HG03039 (cell line): ENCODE measurements around the gene RAB7A.

Source experiments
- ATAC-seq: cut with Tn5 transposase; IDR thresholded peaks from one replicate; pipeline ENCODE4 v1.9.1; 2021; ENCODE audit warnings: mild to moderate bottlenecking, moderate library complexity; ENCODE audit not compliant: unreplicated experiment

The RAB7A gene

DNA sequence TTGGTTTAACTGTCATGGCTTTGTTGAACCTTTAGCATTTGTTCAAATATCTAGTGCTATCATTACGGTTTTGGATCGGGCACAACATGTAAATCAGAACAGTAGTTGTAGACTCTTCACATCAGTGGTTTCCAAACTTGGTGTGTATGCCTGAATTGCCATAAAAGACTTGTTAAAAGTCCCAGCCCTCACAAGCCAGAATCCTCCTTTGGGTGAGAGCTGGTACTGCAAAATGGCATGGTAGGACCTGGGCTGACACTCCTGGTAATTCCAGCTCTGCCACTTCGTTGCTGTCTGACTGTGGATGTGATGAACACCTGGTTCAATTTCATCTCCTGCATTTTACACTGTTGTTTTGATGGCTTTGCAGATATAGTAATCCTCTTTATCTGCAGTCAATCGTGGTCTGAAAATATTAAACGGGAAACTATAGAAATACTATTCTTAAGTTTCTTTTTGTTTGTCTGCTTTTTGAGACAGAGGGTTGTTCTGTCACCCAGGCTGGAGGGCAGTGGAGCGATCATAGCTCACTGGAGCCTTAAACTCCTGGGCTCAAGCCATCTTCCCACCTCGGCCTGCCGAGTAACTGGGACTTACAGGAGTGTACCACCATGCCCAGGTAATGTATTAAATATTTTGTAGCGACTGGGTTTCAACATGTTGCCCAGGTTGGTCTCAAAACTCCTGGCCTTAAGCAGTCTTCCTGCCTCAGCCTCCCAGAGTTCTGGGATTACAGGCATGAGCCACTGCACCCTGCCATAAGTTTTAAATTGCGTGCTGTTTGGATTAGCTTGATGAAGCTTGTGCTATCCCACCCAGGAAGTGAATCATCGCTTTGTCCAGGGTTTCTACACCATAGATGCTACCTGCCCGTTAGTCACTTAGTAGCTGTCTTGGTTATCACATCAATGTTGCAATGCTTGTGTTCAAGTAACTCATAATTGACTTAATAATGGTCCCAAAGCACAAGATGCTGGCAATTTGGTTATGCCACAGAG, 61.6 kb downstream of the RAB7A start:
- ATAC-seq, result no peak

DNA sequence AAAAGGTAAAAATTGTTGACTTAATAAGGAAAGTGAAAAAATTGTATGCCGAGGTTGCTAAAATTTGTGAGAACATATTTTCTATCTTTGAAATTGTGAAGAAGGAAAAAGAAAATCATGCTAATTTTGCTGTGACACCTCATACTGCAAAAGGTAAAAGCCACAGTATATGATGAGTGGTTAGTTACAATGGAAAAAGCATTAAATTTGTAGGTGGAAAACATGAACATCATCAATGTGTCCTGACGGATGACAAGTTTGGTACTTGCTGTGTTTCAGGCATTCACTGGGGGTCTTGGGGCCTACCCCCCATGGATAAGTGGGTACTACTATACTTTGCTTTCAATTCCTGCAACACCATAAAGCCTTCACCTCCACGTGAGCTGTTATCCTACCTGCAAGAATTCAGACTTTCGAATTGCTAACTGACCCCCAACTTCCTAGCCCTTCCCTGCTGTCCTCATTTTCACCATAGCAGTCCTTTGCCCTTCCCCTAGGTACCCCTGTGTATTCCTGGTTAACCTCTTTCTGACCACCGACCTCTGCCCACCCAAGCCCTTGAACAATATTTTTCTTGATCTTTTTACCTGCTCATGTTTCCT, 62.4 kb downstream of the RAB7A start:
- no peak for ATAC-seq

- no peak for ATAC-seq
Observed at GRCh38 chr3:128794067-128794768, 68.2 kb downstream of the RAB7A start.

DNA sequence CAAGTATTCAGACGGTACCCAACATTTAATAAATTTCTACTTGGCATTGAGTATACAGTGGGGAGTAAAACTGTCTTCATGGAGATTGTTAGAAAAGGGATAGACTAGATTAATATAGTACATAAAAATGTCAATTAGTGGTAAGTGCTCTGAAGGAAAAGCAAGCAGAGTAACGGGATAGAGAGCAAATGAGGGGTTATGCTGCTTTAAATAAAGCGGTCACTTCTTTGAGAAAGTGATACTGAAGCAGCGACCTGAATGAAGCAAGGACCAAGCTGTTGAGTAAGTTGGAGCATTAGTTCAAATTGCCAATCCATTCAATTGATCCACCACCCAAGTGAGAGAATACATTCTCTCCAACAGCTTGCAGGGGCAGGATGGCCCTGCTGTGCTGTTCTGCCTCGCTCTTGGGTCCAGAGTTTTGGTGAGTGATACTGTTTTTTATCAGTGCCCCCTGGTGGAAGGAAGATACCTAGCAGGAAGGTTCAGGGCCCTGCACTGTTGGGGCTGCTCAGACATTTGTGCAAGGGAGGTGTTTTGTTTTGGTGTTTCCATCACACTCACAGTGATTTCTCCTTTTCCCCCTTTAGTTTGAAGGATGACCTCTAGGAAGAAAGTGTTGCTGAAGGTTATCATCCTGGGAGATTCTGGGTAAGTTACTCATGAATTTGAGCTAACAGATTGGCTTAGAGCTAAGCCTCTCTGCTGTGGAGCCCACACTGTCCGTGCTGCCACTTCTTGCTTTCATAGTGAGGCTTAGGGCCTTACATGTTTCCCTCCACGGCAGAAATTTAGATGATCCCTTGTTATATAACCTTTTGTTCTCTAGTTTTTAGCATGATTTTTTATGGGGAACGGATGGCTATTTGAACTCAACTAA, 69.0 kb downstream of the RAB7A start:
- ATAC-seq, result no peak

GRCh38 chr3:128799653-128800052, 73.7 kb downstream of the RAB7A start:
- ATAC-seq, result no peak

GRCh38 chr3:128800241-128801187, 74.5 kb downstream of the RAB7A start:
- ATAC-seq, result no peak

DNA sequence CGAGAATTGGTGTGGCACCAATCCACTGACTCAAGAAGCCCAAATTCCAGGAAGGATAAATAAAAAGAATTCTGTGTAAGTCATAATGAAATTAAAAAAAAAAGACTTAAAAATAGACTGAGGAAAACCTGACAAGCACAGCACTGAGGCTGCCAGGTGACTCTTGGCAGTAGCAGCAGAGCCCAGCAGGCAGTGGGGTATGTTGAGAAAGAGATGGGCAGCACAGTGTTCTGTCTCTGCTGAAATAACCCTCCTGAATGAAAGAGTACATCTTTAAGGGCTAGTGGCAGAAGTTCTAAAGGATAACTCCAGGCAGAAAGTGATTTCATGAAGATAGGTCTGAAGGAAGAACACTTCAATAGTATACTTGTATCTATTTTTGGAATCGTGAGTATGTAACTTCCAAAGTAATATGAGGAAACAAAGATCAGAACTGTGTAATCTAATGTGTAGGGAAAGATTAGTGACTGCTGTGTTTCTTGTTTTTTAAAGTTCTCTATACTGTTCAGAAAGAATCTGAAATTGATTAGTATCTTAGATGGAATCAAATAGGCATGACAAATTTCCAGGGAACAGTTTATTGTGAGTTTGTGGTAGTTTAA, 75.9 kb downstream of the RAB7A start:
- no peak for ATAC-seq

DNA sequence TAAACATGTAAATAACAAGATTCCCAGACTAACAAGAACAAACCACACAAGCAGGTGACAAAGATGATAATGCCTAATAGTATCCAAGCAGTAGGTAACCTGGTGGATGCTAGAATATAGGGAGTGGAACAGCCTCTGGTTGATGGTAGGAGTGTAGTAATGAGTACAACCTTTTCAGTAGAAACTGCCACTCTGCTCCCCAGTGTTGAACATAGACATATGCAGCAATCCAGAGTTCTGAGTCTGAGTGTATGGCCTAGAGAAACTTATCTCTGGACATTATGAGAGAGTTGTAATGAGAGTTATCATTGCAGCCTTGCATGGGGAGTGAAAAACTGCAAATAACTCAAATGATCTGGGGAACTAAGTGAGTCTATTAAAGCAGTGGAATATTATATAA, 77.3 kb downstream of the RAB7A start:
- no peak for ATAC-seq

DNA sequence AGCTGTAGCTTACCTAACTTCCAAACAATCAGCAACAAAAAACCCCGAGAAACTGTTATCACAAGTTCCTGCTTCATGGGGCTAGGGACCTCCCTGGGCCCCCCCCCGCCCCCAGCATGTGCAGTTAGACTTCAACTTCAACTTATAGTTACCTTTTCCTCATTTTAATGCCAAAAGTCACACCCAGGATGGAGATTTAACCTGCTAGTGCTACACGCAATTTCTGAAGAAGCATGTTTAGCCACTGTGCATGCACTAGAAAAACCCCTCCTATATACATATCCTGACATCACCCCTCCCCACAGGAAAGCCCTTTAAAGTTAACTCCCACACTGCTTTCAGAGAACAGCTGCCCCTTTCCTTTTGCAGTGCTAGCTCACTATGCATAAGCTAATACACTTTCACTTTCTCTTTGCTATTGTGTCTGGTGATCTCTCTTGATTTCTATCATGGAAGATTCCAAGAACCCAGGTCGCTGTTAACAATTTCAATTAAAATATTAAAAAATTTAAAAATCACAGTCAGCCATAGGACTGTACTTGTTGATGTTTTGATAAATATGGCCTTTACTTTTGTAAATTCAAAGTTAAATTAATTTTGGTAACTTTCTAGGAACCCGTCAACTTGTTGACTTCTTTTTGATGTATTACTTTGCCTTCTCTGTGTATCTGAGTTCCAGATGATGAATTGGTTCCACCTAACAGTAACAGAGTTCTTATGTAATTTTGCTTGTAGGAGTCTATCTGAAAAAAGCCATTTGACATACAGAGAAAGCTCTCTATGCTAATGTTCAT, 78.2 kb downstream of the RAB7A start:
- peak; percentile 72 for ATAC-seq

GRCh38 chr3:128804811-128805155, 78.8 kb downstream of the RAB7A start:
- ATAC-seq, result no peak

- ATAC-seq, result no peak
Observed at GRCh38 chr3:128805772-128806171, 79.8 kb downstream of the RAB7A start.

GRCh38 chr3:128806588-128806987, 80.6 kb downstream of the RAB7A start:
- no peak for ATAC-seq

DNA sequence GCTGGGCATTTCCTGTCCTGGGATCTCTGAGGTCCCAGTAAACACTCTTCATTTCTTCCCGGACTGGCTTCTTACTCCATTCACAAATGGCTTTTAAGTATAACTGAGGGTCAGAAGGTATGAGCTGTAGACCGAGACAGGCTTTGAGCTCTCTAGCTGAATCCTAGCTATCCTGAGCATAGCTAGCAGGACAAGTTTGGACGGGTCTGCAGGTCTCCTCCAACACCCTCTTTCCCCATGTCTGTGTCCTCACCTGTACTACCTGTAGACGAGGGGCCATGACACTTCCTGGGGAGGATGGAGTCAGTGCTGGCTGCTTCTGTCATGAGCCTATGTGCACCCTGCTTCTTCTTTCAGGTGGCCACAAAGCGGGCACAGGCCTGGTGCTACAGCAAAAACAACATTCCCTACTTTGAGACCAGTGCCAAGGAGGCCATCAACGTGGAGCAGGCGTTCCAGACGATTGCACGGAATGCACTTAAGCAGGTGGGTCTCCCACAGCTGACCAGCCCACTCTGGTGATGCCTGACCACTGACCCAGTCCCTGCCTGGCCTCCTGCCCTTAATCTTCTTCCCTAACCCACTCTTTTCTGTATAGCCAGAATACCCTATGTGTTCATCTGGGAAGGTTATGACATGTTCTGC, 81.3 kb downstream of the RAB7A start:
- ATAC-seq, result no peak

- ATAC-seq, result no peak
Observed at GRCh38 chr3:128808672-128809071, 82.7 kb downstream of the RAB7A start.

GRCh38 chr3:128813097-128813496, 87.1 kb downstream of the RAB7A start:
- ATAC-seq, result no peak

- ATAC-seq, result no peak
Observed at GRCh38 chr3:128814060-128814459, 88.1 kb downstream of the RAB7A start.

GRCh38 chr3:128814519-128815317, 88.7 kb downstream of the RAB7A start:
- ATAC-seq, result no peak
